GM20000 (cell line): ENCODE data around the gene GALNT2.

Source experiments
- DNase-seq: peaks from one replicate; pipeline ENCODE4 v3.0.0; 2012; ENCODE audit warnings: low spot score
- TF ChIP-seq, protein P1 (sequence below): IDR thresholded peaks from 2 replicates; pipeline ENCODE4 v1.5.1; 2012; ENCODE audit warnings: mild to moderate bottlenecking, control low read depth; ENCODE audit errors: extremely low read depth, missing control alignments

GALNT2 gene

DNA sequence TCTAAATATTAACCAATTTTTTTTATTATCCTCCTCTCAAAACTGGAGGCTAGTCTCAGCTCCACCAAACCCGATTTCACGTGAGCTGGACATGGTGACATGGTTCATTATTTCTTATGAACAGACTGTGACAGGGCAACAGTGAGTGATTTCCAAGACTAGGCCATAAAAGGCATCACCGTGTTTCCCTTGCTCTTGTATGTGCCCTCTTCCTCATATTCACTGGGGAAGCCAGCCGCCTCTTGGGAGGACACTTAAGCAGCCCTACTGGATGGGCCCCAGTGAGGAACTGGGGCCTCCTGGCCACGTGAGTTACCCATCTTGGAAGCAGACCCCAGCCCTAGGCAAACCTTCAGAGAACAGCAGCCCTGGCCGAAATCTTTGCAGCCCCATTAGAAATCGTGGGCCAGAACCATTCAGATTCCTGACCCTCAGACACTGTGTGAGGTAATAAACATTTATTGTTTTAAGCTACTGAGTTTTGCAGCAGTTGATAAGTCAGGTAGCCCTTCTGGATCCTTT is 105.0 kb downstream of the GALNT2 start:
- TF ChIP-seq, protein P1, sequence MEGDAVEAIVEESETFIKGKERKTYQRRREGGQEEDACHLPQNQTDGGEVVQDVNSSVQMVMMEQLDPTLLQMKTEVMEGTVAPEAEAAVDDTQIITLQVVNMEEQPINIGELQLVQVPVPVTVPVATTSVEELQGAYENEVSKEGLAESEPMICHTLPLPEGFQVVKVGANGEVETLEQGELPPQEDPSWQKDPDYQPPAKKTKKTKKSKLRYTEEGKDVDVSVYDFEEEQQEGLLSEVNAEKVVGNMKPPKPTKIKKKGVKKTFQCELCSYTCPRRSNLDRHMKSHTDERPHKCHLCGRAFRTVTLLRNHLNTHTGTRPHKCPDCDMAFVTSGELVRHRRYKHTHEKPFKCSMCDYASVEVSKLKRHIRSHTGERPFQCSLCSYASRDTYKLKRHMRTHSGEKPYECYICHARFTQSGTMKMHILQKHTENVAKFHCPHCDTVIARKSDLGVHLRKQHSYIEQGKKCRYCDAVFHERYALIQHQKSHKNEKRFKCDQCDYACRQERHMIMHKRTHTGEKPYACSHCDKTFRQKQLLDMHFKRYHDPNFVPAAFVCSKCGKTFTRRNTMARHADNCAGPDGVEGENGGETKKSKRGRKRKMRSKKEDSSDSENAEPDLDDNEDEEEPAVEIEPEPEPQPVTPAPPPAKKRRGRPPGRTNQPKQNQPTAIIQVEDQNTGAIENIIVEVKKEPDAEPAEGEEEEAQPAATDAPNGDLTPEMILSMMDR, result no peak
- DNase-seq, result no peak

DNA sequence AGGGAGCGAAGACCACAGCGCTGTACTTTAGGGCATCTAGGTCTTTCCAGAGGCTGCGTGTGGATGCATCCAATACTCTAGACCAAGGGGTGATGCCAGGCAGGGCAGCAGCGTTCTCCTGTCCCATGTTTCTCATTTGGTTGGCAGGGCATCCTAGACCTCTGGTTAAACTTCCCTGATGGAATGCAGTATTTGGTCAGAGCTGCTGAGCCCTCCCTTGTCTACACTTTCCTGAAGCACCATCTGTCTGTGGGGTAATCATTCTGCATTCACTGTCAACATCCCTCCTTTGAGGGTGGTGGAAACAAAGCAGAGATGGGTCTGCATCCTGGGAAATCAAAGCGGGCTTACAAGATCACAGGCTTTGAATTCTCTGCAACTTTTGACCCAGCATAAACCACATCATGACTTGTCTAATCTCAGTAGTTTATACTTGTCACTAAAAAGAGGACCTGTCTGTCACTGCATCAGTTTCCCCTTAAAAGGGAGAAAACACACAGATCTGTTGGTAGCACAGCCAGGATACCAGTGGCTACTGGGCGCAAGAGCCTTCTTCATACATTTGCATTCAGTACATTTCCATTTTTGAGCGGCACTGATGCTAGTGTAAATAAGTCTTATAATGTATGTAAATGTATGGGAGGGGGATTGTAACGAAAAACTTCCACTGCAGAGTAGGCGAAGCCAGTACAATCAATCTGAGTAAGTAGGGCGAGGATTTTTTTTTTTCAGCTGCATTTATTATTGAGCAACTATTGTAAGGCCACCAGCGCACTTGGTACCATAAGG is 106.3 kb downstream of the GALNT2 start:
- TF ChIP-seq, protein P1, result no peak
- no peak for DNase-seq

DNA sequence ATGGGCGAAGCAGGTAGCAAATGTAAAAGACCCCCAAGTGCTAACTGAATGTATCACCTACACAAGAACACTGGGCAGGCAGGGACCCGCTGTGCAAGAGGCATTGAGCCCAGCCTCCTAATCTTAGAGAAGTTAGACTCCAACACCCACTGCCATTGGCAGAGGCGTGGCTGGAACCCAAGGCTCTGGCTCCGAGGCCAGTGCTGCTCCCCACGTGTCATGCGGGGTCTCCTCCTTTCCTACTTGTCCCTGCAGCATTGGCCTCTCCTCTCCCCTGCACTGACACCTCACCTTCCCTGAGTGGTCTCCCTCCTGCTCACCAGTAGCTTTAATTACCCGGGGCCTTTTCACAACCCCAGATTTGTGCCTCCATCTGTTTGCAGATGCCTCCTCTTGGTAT is 107.0 kb downstream of the GALNT2 start:
- TF ChIP-seq, protein P1, result no peak
- DNase-seq, result no peak

DNA sequence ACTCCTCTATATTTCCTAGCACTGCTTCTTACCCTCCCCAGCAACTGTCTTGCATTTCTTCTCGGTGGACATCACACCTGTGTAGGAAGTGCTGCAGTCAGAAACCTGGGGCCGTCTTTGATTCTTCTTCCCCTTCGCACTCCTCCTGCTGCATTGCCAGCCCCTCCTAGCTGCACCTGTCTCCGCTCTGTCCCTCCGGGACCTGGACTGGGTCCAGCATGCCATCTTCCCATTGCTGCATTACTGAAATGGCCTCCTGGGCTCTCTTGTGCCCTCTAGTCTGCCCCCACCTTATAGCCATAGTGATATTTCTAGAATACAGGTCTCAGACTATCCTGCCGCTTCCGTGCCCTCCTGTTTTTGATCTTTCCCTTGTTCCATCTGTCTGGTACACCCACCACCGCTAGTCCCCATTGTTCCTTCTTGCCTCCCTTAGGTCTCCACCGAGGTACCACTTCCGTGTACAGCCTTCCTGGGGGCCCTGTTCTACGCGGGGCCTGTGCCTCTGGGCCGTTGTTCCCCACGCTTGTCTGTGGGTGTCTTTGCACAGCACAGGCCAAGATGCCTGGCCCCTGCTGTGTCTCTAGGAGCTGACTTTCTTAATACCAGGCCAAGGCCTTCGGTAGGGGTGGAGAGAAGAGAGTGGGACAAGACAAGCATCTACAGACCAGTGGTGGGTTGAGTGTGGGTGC is 107.6 kb downstream of the GALNT2 start:
- DNase-seq, result no peak
- TF ChIP-seq, protein P1, result no peak

DNA sequence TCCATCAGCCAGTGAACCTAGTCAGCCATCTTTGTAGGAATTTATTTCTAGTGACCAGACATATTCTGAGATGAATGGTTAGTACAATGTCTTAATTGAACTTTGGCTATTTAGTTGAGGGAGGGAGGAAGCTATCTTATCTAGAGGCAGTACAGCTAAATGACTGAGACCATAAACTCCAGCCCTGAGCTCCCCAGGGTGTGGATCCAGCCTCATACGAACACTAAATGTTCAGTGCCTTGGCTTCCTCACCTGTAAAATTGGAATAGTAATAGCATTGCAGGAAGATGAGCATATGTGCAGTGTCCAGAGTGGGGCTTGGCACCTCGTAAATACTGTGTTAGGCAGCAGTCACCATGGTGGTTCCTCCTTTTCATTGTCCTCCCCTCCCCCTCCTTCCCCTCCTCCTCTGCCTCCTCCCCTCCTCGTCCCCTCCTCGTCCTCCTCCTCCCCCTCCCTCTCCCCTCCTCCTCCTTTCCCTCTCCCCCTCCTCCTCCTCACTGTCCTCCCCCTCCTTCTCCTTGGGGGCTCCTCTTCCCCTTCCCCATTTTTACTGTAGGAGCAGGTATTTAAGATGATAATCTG is 108.2 kb downstream of the GALNT2 start:
- TF ChIP-seq, protein P1, result no peak
- DNase-seq, result no peak

DNA sequence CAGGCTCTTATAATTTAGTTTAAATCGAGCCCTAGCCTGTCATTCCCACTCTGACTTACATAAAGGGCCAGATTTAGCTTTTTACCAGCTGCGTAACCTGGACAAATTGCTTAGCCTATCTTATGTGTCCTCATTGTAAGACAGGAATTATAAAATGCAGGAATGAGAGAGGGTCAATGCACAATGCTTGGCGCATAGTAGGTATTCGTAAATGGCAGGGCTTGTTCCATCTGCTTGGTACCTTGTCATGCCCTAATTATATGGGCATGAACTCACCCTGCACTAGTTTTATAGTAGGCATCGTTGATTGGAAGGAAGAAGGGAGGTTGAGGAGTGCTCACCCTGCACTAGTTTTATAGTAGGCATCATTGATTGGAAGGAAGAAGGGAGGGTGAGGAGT is 108.8 kb downstream of the GALNT2 start:
- DNase-seq, result no peak
- TF ChIP-seq, protein P1, result no peak

DNA sequence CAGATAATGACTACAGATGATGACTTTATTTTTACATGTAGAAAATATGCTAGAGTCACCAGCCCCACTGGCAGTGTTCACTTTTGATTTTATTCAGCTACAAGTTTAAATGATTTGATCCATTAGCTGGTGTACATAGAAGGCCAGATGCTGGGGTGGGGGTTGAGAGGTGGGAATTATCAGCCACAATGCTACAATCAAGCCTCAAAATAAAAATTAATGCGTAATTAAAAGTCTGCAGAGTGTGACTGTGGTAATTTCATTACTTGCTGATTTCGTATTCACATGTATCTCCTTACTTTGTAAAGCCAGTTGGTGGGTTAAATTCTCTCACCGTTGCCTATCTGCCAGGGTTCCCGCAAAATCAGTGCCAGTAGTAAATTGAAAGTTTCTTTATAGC is 109.3 kb downstream of the GALNT2 start:
- DNase-seq, result no peak
- TF ChIP-seq, protein P1, result no peak
